ENCODE data around the gene RPN2.

DNA sequence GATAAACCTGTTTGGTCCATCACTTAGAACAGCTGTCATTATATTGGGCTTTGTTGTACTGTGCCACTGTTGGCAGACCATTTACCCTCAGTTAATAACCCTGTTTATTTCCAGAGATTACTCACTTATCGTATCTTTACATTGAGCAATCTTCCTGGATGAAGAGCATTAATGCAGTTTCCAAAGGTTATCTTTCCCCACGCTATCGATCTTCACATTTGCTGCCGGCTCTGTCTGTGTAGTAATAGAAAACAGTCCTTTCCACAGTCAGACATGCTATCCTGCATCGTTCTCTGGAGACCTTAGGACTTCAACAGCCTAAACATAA lies 55.1 kb downstream of the RPN2 start:
- TF ChIP-seq EZH2 (IDR thresholded peaks at IDR 0.05; ENCODE audit: borderline replicate concordance, insufficient read depth, low read length, poor library complexity, severe bottlenecking) (no peak), CTCF (IDR thresholded peaks at IDR 0.05; ENCODE audit: poor library complexity, severe bottlenecking) (no peak), POLR2AphosphoS5 (IDR thresholded peaks at IDR 0.05) (peak; percentile 41), SMC3 (conservative IDR thresholded peaks at IDR 0.05; ENCODE audit: poor library complexity) (no peak), EP300 (conservative IDR thresholded peaks at IDR 0.05; ENCODE audit: poor library complexity, severe bottlenecking) (no peak), RAD21 (conservative IDR thresholded peaks at IDR 0.05) (no peak), MXI1 (conservative IDR thresholded peaks at IDR 0.05; ENCODE audit: poor library complexity, severe bottlenecking) (no peak), TAF1 (IDR thresholded peaks at IDR 0.05; ENCODE audit: low read depth) (no peak)

All from neural cell (in vitro differentiated cells).